A549 treated with GW870086 at 1 μM for 4 hours (cell line): ENCODE results near the gene MAGEA12. TPM values are rescaled to one million over a fixed set of nuclear protein-coding genes. Genes with fewer than 3 reads are reported as not detected.

Source experiments
- total RNA-seq: library from RNA; stranded (reverse); fragments of 200-300 nt; extraction: Qiagen RNA extraction; gene quantifications from 5 replicates; pipeline ENCODE4 v1.2.3, GENCODE V29; 2022; ENCODE audit warnings: low read depth

MAGEA12 gene, protein sequence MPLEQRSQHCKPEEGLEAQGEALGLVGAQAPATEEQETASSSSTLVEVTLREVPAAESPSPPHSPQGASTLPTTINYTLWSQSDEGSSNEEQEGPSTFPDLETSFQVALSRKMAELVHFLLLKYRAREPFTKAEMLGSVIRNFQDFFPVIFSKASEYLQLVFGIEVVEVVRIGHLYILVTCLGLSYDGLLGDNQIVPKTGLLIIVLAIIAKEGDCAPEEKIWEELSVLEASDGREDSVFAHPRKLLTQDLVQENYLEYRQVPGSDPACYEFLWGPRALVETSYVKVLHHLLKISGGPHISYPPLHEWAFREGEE
- total RNA-seq = 0.13 to 0.22 TPM (median 0.17 TPM) in 5 replicates

DNA sequence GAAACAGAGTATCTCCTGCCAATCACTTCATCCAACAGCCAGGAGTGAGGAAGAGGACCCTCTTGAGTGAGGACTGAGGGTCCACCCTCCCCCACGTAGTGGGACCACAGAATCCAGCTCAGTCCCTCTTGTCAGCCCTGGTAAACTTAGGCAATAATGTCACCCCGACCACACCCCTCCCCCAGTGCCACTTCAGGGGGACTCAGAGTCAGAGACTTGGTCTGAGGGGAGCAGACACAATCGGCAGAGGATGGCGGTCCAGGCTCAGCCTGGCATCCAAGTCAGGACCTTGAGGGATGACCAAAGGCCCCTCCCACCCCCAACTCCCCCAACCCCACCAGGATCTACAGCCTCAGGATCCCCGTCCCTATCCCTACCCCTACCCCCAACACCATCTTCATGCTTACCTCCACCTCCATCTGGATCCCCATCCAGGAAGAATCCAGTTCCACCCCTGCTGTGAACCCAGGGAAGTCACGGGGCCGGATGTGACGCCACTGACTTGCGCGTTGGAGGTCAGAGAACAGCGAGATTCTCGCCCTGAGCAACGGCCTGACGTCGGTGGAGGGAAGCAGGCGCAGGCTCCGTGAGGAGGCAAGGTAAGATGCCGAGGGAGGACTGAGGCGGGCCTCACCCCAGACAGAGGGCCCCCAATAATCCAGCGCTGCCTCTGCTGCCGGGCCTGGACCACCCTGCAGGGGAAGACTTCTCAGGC is at the start of gene MAGEA12, which contains the start of gene CSAG1:
Gene MAGEA12, plus strand, starts transcription at position 497 of the 715 bp plus-strand sequence. CDS start 2,405 bp downstream, outside the sequence.
Gene CSAG1, minus strand, starts transcription at position 461 of the 715 bp plus-strand sequence. CDS start 1,261 bp downstream, outside the sequence.

DNA sequence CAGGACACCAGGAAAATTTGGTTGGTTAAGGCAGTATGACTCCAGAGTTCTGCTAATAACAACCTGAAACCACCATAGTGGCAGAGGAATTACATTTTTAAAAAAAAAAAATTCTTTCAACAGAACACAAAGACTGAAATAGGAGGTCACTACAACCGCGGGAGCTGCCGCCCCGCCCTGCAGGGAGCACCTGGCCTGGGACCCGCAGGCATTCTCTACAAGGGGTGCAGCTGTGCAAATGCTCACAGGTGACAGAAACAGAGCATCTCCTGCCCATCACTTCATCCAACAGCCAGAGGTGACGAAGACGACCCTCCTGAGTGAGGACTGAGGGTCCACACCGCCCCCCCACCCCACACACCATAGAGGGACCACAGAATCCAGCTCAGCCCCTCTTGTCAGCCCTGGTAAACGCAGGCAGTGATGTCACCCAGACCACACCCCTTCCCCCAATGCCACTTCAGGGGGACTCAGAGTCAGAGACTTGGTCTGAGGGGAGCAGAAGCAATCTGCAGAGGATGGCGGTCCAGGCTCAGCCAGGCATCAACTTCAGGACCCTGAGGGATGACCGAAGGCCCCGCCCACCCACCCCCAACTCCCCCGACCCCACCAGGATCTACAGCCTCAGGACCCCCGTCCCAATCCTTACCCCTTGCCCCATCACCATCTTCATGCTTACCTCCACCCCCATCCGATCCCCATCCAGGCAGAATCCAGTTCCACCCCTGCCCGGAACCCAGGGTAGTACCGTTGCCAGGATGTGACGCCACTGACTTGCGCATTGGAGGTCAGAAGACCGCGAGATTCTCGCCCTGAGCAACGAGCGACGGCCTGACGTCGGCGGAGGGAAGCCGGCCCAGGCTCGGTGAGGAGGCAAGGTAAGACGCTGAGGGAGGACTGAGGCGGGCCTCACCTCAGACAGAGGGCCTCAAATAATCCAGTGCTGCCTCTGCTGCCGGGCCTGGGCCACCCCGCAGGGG is 35.3 kb upstream of the MAGEA12 start, which contains the start of gene MAGEA3:
Gene MAGEA3, plus strand, starts transcription at position 843 of the 980 bp plus-strand sequence. CDS start 2,039 bp downstream, outside the sequence.

DNA sequence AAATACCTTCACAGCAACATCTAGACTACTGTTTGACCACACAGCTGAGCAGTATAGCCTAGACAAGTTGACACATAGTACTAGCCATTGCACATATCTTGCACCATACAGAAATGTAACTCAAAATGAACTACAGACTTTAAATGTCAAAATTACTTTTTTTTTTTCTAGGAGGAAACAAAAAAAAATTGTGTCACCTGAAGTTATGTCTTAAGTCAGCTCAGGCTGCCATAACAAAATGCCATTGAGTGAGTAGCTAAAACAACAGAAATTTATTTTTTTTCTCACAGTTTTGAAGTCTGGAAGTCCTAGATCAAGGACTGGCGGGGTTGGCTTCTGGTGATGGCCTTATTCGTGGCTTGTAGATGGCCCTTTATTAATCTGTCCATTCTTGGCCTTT is 24.4 kb upstream of the MAGEA12 start, which contains the start of gene CSAG2:
Gene CSAG2, minus strand, starts transcription at position 101 of the 400 bp plus-strand sequence. CDS start 161 bp downstream, outside the sequence.

DNA sequence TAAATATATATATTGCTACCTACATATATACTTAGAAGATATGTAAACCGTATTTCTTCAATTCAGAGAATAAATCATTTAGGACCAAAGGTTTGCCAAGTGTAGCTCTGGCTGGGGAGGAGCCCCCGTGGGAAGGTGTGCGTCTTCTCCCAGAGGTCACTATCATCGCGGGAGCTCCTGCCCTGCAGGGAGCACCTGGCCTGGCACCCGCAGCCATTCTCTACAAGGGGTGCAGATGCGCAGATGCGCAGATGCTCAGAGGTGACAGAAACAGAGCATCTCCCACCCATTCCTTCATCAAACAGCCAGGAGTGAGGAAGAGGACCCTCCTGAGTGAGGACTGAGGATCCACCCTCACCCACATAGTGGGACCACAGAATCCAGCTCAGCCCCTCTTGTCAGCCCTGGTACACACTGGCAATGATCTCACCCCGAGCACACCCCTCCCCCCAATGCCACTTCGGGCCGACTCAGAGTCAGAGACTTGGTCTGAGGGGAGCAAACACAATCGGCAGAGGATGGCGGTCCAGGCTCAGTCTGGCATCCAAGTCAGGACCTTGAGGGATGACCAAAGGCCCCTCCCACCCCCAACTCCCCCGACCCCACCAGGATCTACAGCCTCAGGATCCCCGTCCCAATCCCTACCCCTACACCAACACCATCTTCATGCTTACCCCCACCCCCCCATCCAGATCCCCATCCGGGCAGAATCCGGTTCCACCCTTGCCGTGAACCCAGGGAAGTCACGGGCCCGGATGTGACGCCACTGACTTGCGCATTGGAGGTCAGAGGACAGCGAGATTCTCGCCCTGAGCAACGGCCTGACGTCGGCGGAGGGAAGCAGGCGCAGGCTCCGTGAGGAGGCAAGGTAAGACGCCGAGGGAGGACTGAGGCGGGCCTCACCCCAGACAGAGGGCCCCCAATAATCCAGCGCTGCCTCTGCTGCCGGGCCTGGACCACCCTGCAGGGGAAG is 19.5 kb upstream of the MAGEA12 start, which contains the start of gene MAGEA2B:
Gene MAGEA2B, plus strand, starts transcription at position 814 of the 973 bp plus-strand sequence. CDS start 2,479 bp downstream, outside the sequence.

DNA sequence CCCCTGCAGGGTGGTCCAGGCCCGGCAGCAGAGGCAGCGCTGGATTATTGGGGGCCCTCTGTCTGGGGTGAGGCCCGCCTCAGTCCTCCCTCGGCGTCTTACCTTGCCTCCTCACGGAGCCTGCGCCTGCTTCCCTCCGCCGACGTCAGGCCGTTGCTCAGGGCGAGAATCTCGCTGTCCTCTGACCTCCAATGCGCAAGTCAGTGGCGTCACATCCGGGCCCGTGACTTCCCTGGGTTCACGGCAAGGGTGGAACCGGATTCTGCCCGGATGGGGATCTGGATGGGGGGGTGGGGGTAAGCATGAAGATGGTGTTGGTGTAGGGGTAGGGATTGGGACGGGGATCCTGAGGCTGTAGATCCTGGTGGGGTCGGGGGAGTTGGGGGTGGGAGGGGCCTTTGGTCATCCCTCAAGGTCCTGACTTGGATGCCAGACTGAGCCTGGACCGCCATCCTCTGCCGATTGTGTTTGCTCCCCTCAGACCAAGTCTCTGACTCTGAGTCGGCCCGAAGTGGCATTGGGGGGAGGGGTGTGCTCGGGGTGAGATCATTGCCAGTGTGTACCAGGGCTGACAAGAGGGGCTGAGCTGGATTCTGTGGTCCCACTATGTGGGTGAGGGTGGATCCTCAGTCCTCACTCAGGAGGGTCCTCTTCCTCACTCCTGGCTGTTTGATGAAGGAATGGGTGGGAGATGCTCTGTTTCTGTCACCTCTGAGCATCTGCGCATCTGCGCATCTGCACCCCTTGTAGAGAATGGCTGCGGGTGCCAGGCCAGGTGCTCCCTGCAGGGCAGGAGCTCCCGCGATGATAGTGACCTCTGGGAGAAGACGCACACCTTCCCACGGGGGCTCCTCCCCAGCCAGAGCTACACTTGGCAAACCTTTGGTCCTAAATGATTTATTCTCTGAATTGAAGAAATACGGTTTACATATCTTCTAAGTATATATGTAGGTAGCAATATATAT is 20.4 kb downstream of the MAGEA12 start, which contains the start of gene MAGEA2:
Gene MAGEA2, minus strand, starts transcription at position 157 of the 965 bp plus-strand sequence. CDS start 2,479 bp downstream, outside the sequence.

DNA sequence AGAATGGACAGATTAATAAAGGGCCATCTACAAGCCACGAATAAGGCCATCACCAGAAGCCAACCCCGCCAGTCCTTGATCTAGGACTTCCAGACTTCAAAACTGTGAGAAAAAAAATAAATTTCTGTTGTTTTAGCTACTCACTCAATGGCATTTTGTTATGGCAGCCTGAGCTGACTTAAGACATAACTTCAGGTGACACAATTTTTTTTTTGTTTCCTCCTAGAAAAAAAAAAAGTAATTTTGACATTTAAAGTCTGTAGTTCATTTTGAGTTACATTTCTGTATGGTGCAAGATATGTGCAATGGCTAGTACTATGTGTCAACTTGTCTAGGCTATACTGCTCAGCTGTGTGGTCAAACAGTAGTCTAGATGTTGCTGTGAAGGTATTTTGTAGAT is 25.4 kb downstream of the MAGEA12 start, which contains the start of gene CSAG3:
Gene CSAG3, plus strand, starts transcription at position 301 of the 400 bp plus-strand sequence.

DNA sequence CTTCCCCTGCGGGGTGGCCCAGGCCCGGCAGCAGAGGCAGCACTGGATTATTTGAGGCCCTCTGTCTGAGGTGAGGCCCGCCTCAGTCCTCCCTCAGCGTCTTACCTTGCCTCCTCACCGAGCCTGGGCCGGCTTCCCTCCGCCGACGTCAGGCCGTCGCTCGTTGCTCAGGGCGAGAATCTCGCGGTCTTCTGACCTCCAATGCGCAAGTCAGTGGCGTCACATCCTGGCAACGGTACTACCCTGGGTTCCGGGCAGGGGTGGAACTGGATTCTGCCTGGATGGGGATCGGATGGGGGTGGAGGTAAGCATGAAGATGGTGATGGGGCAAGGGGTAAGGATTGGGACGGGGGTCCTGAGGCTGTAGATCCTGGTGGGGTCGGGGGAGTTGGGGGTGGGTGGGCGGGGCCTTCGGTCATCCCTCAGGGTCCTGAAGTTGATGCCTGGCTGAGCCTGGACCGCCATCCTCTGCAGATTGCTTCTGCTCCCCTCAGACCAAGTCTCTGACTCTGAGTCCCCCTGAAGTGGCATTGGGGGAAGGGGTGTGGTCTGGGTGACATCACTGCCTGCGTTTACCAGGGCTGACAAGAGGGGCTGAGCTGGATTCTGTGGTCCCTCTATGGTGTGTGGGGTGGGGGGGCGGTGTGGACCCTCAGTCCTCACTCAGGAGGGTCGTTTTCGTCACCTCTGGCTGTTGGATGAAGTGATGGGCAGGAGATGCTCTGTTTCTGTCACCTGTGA is 36.2 kb downstream of the MAGEA12 start, which contains the start of gene MAGEA6:
Gene MAGEA6, minus strand, starts transcription at position 141 of the 741 bp plus-strand sequence. CDS start 2,039 bp downstream, outside the sequence.

Other genes starting within 250 kb of the MAGEA12 start
- gene GABRQ, start 95.9 kb upstream of the MAGEA12 start, total RNA-seq = 0.18 to 0.27 TPM (median 0.23 TPM) in 5 replicates
- gene MAGEA3, start 35.0 kb upstream of the MAGEA12 start, total RNA-seq = 2.6 to 4.7 TPM (median 3.8 TPM) in 5 replicates
- not detected in 5 replicates for gene CSAG2, start 24.5 kb upstream of the MAGEA12 start, total RNA-seq
- not detected in 5 replicates for gene MAGEA2B, start 19.1 kb upstream of the MAGEA12 start, total RNA-seq
- 0.17 to 0.45 TPM (median 0.26 TPM) in 4 of 5 replicates, not detected in the other for gene CSAG1, start within 50 bp of the MAGEA12 start, total RNA-seq
- gene MAGEA2, start 20.1 kb downstream of the MAGEA12 start, total RNA-seq = 0.16 to 0.24 TPM in 2 of 5 replicates, not detected in the others
- gene CSAG3, start 25.5 kb downstream of the MAGEA12 start, total RNA-seq = not detected in 5 replicates
- 10.6 to 13.7 TPM (median 12.4 TPM) in 5 replicates for gene MAGEA6, start 35.9 kb downstream of the MAGEA12 start, total RNA-seq
- 68.5 to 80.9 TPM (median 76.0 TPM) in 5 replicates for gene CETN2, start 97.0 kb downstream of the MAGEA12 start, total RNA-seq
- gene NSDHL, start 97.3 kb downstream of the MAGEA12 start, total RNA-seq = 40.5 to 48.5 TPM (median 44.2 TPM) in 5 replicates
- 6.9 to 9.3 TPM (median 8.6 TPM) in 5 replicates for gene ZNF185, start 164.3 kb downstream of the MAGEA12 start, total RNA-seq